ENCODE results near the gene LDLRAD2. TPM values are rescaled to one million over a fixed set of nuclear protein-coding genes. Genes with fewer than 3 reads are reported as not detected.

The LDLRAD2 gene
- total and polyA plus RNA-seq, 9 of the 15 experiments (the other 6 are each of a cell fraction or from before 2014, with no cell fraction given), result 0.45 to 0.48 TPM; not detected in 7

GRCh38 chr1:21801100-21801499, 11.0 kb upstream of the LDLRAD2 start (continued):
- TF ChIP-seq, protein P1, sequence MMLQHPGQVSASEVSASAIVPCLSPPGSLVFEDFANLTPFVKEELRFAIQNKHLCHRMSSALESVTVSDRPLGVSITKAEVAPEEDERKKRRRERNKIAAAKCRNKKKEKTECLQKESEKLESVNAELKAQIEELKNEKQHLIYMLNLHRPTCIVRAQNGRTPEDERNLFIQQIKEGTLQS (IDR thresholded peaks at IDR 0.05), result peak; percentile 78
- TF ChIP-seq, protein P1 (CRISPR knock-in tag; conservative IDR thresholded peaks at IDR 0.05), result no peak

- ATAC-seq (no peak), FAIRE-seq (no peak), DNase-seq (ENCODE audit: extremely low read depth in 1 of 4, low spot score in 3 of 4) (peak in 2 of 4 experiments; percentile 8 to 19)
- WGBS (ENCODE audit: insufficient coverage, low coverage, missing lambda C conversion rate), result 33% methylated on average over 2 of the region's 2 CpGs
- Histone ChIP-seq H4K20me1 (replicated peaks; ENCODE audit: control insufficient read depth, insufficient read depth, low read length) (no peaks in the 10 kb centered on the region), H3K4me1 (replicated peaks in 1 of 2; ENCODE audit: control insufficient read depth in 2 of 2, insufficient read depth in 2 of 2, low read length in 2 of 2) (peaks cover 0 to 3% of the 10 kb centered on the region in 2 experiments; a peak in 2 of 5 replicates), H3K9me3 (replicated peaks; ENCODE audit: control insufficient read depth, insufficient read depth, low read depth, low read length) (no peaks in the 10 kb centered on the region), H3K27me3 (ENCODE audit: control insufficient read depth in 2 of 2, insufficient read depth in 2 of 2, low read length in 2 of 2) (no peaks in the 10 kb centered on the region), H3K4me3 (no peak overlapping the region), H3K27ac (ENCODE audit: extremely low read depth, low read depth, low read length) (no peak overlapping the region), H3K4me2 (ENCODE audit: insufficient read depth, low read length) (no peak overlapping the region), H3K9ac (ENCODE audit: insufficient read depth in 1 of 2, low read depth in 2 of 2, low read length in 2 of 2) (no peak overlapping the region; a peak in 1 of 4 replicates), H2AFZ (ENCODE audit: low read depth, low read length) (peak overlapping the region; percentile 63), H3K9me1 (ENCODE audit: control insufficient read depth, insufficient read depth, low read length) (no peaks in the 10 kb centered on the region), H3K79me2 (ENCODE audit: control insufficient read depth, insufficient read depth, low read length) (no peaks in the 10 kb centered on the region), H3K36me3 (ENCODE audit: control insufficient read depth, insufficient read depth, low read length) (no peaks in the 10 kb centered on the region)
- in situ Hi-C loops (cut with MboI) (no loop called here), intact Hi-C loops (cut with micrococcal nuclease) (no loop called here)
- 0 out of 2 replicates have a peak, but pooled peaks have one; percentile 35 for TF ChIP-seq ESRRA (IDR thresholded peaks at IDR 0.05; ENCODE audit: borderline replicate concordance, low read depth)
- TF ChIP-seq ZNF75A (CRISPR knock-in tag; IDR thresholded peaks at IDR 0.05), result no peak
- no peak for TF ChIP-seq YY1 (IDR thresholded peaks at IDR 0.05; ENCODE audit: borderline replicate concordance in 1 of 3, control insufficient read depth in 1 of 3, extremely low read depth in 1 of 3, insufficient read depth in 3 of 3, insufficient read length in 1 of 3, insufficient replicate concordance in 2 of 3, low read depth in 1 of 3, low read length in 2 of 3)
- CTCF ChIA-PET (ENCODE audit: low intra/inter-chr PET ratio), result interaction anchor here (0.6 kb wide), 1 partner anchor 14 kb away, joined by 4 read pairs; no protein-coding TSS in a partner anchor
- POLR2A ChIA-PET, result interaction anchor here (0.9 kb wide), 1 partner anchor 10 kb away, joined by 4 read pairs; no protein-coding TSS in a partner anchor
- no TSS peak for BruUV-seq (replicated peaks)
Observed at GRCh38 chr1:21804536-21804935, 7.5 kb upstream of the LDLRAD2 start.

Data from K562 (cell line).